IPS DF 4.7 (cell line): ENCODE data around the gene RELL2.

Experiments
- DNase-seq: peaks from one replicate; pipeline ENCODE4 v3.0.0-alpha.2; 2013; ENCODE audit warnings: low spot score; ENCODE audit errors: extremely low read depth

Gene RELL2

GRCh38 chr5:141675672-141676071 lies 38.9 kb downstream of the RELL2 start:
- no peak for DNase-seq

- DNase-seq, result no peak
Measured at GRCh38 chr5:141677415-141677814, 40.6 kb downstream of the RELL2 start.

GRCh38 chr5:141680178-141680577 lies 43.4 kb downstream of the RELL2 start:
- no peak for DNase-seq

- DNase-seq, result peak; percentile 94
Measured at GRCh38 chr5:141680751-141681201, 44.0 kb downstream of the RELL2 start.

- no peak for DNase-seq
Measured at GRCh38 chr5:141681295-141681694, 44.5 kb downstream of the RELL2 start.

GRCh38 chr5:141681695-141682641 lies 45.2 kb downstream of the RELL2 start, which contains the start of gene ARAP3:
ARAP3 (minus strand) TSS chr5:141682230; CDS start chr5:141680486, 1,744 bp downstream.
- DNase-seq, result no peak

GRCh38 chr5:141683596-141684141 lies 46.9 kb downstream of the RELL2 start:
- DNase-seq, result no peak

GRCh38 chr5:141685591-141685990 lies 48.8 kb downstream of the RELL2 start:
- DNase-seq, result no peak

GRCh38 chr5:141686648-141687416 lies 50.0 kb downstream of the RELL2 start:
- no peak for DNase-seq
